T-helper 1 cell treated with Interleukin-12 subunit alpha and Interleukin-12 subunit beta and Interleukin-4 antibody, amounts not matched to agents 30 ng/mL and 1 ng/mL, for 36 hours (primary cell): Measurements from ENCODE around the gene TBC1D16. TPM values are rescaled to one million over a fixed set of nuclear protein-coding genes. Genes with fewer than 3 reads are reported as not detected.
"Not testable (repeated sequence)": the region's sequence is repeated elsewhere in the genome, so short reads cannot be mapped to it uniquely, and the experiment has no call there.

ENCODE experiments used
- intact Hi-C: fragments of 100-400 bp; cut with micrococcal nuclease; formaldehyde crosslinking; loops from one replicate; pipeline ENCODE4 v1.15.1; 2024
- total RNA-seq: library from RNA; stranded (reverse); gene quantifications from 2 replicates; pipeline ENCODE4 v1.2.3, GENCODE V29; 2022

TBC1D16 gene
- total RNA-seq, 1 donor from 2014 or later: 0.88 TPM

DNA sequence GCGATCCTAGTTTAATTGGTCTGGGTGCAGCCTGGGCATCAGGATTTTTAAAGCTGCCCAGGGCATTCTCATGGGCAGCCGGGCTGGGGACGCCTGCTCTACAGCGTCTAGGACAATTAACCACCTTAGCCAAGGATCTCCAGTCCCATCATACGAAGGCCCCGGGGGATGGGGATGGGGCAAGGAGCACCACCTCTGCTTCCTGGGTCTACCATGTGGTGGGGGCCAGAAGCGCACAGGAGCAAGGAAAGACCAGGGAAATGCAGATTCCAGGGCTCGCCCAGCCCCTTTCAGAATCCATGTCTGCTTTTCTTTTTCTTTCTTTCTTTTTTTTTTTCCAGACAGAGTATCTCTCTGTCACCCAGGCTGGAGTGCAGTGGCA lies 29.3 kb downstream of the TBC1D16 start:
- intact Hi-C loops: loop anchor here (5.0 kb wide), 1 partner anchor 76 kb away; no protein-coding TSS in a partner anchor

DNA sequence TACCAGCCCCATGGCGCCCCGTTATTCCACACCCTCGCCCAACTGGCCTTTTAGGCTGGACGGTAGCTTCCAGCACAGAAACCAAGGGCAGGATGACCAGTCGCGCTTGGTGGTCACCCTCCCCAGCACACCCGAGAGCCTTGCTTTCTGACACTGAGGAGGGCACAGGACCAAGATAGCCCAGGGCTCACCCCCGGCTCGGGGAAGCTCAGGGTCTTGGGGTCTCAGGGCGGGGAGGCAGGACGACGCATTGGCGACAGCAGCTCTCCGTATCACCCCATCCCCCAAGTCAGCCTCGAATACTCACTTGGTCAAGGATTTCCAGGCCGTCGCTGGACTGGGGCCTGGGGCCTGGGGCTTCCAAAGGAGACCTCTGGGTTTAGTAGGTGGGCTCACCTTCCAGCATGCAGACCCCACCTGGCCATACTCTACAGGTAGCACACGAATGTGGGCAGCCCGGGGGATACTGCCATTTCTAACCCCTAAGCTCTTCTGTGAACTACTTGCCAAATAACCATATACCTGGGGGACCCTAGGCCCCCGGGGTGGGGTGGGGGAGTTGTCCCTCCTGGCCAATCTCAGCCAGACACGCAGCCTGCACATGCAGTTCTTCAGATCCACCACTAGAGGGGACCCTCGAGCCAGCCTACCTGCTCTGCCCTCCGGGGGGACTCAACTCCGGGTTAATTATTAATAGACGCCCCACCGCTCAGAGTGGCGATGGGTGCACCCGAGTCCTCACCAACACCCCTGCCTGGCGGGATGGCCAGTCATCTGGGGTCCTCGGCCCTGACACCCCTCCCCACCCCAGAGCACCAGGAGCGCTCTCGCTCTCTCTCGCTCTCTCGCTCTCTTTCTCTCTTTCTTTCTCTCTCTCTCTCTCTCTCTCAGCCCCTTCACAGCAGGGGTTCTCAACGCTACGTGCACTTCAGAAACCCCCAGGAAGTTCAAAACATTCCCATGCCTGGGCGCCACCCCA lies 30.0 kb downstream of the TBC1D16 start:
- intact Hi-C loops: loop anchor here (1.0 to 5.0 kb wide), 2 partner anchors 8 to 77 kb away; no protein-coding TSS in a partner anchor

DNA sequence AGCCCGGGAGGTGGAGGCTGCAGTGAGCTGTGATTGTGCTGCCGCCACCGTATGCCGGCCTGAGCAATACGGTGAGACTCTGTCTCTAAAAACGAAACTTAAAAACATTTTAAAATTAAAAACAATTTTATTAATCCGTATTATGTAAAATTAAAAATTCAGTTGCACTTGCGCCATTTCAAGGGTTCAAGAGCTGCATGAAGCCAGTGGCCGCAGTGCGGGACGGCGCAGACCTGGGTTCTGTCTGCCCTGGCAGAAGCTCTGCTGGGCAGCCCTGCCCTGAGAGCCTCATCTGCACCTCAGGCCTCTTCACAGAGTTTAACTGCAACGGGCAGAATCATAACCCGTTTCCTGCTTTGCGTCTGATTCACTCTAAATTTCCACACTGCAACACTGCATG lies 31.7 kb downstream of the TBC1D16 start:
- intact Hi-C loops: no loop called here

DNA sequence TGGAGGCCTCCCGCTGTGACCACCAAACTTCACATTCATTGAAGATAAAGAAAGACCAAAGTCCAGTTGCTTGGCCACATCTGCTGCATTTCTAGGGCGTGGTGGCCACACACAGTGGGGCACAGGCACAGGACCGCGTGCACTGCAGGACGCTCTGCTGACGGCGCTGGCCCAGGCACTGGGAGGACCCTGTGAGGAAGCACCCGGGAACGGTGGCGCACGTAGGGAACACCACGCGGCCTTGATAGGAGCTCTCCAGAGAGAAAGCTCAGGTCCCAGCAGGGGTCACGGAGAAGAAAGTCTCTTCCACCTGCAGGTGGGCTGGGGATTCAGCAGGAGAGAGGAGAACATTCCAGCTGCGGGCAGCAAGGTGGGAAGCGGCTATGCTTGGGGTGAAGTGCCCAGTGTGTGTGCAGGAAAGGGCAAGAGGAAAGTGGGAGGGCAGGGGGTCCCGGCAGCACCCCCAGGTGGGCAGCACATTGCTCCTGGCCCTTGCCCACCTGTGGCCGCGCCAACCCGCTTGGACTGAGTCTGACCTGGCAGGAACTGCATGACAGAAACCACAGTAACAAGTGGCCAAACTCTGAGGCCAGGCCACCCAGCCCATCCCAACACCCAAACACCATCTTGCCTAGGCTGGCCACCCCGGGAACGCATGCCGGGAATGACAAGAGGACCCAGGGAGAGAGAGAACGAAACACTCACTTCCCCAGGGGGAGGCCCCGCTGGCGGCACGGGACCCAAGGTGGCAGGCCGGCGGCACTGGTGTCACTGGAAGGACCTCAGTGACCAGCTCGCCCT lies 32.8 kb downstream of the TBC1D16 start:
- intact Hi-C loops: no loop called here

DNA sequence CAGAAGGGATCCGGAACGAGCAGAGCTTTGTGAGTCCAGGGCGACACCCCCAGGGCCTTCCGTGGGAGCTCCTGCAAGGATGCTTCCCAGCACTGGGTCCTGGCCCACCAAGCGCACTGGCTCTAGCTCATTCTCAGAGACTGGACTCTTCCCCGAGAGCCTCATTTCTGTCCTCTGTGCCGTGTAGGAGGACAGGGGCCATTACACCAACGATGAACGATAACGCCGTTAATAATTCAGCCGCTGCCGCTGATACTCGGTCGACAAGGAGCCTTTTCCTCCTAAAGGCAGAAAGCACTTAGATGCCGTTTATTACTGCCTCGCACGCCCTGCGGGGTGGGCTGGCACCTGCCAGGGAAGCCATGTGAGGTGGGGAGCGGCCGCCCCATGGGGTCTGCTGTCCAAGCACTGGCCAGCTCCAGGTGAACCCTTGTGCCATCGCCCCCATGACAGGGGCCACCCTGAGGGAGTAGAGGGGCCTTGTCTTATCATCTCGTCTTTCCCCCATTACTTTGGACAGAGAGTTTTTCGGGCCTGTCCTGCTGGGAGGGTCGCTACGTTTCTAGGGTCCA lies 33.5 kb downstream of the TBC1D16 start:
- intact Hi-C loops: no loop called here

DNA sequence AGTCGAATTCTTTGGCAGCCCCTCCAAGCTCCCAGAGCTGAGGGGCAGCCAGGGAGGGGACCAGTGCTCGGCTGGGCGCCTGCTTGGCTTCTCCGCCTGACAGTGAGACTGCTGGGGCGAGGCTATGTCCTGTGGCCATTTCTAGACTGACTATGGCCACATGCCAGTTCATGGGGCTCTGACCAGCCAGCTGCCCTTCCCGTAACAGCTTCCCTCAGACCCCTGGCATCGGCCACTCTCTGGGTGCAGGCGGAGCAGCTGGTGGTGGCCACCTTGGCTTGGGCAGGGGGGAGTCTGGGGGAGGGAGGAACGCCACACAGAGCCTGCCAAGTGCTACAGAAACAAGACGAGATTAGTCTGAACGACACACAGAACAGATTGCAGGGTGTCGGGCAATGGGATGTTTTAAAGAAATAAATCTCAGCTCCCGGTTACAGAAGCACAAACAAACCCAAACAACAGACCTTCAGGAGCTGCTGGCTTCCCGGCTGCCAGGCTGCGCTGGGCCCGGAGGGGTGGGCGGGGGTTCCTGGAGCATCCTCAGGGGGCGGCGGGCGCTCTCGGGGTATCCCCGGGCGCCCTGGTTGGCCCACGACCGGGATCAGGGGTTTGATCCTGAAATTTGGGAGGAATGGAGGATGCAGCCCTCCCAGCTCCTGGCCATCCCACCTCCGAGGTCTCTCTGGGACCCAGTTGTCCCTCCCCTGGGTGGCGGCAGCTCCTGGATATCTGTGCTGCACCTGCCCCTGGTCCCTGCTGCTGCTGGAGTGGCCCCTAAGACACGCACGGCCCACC lies 34.5 kb downstream of the TBC1D16 start:
- intact Hi-C loops: no loop called here

DNA sequence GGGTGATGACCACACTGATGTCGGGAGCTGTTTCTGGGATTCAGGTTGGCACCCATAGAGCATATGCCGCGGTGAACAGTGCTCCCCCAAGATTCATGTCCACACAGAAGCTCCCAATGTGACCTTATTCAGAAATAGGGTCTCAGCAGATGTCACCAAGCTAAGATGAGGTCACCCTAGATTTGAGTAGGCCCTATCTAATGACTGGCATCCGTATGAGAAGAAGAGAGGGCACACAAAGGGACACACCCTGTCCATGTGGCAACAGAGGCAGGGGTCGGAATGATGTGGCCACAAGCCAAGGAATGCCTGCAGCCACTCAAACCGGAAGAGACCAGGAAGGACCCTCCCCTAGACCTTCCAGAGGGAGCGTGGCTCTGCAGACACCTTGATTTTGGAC lies 35.5 kb downstream of the TBC1D16 start:
- intact Hi-C loops: no loop called here

DNA sequence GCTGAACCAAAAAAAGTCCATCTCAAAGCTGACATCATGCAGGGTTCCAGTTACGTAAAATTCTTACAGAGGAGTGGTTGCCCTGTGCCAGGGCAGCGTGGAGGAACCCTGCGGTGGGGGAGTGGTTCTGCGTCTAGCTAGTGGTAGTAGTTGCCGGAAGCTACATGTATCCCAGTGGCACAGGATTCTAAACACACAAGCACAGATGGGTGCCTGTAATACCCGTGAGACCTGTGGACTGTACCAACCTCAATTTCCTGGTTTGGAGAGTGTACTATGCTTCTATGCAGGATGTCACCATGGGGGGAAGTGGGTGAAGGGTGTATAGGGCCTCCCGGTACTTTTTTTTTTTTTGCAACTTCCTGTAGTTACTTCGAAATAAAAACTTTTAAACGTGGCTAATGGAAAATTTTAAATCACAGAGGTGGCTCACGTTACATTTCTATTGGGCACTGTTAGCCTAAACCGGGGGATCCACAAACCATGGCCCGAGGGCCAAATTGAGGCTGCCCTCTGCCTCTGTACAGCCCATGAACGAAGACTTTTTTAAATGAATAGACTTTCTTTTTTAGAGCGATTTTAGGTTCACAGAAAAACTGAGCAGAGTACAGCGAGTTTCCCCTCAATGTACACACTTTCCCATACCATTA lies 38.5 kb downstream of the TBC1D16 start:
- intact Hi-C loops: loop anchor here (1.0 to 5.0 kb wide), 8 partner anchors 8 to 258 kb away; partner anchors contain the start of genes CBX4, CBX8, CCDC40 and EIF4A3

DNA sequence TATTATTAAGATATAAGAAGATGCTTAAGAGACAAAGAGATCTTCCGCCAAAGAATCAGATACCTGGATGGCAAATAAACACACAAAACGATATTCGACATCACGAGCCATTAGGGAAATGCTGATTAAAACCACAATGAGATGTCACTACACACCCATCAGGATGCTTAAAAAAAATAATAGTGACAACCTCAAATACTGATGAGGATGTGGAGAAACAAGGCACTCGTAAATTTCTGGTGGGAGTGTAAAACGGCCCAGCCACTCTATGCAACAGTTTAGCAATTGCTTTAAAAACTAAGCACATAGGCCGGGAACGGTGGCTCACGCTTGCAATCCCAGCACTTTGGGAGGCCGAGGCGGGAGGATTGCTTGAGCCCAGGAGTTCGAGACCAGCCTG lies 39.4 kb downstream of the TBC1D16 start:
- intact Hi-C loops: loop anchor here (2.0 to 5.0 kb wide), 4 partner anchors 41 to 259 kb away; partner anchors contain the start of genes CCDC40, EIF4A3 and TBC1D16

DNA sequence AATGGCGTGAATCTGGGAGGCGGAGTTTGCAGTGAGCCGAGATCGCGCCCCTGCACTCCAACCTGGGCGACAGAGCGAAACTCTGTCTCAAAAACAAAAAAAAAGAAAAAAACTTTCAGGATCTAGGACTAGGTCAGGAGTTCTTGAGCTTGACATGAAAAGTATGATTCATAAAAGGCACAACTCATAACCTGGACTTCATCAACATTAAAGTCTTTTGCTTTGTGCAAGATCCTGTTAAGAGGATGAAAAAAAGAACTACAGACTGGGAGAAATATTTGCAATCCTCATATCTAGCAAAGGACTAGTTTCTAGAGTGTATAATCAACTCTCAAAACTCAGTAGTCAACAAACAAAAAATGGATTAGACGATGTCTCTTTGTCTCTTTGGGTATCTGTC lies 40.0 kb downstream of the TBC1D16 start:
- intact Hi-C loops: loop anchor here (2.0 to 5.0 kb wide), 4 partner anchors 42 to 259 kb away; partner anchors contain the start of genes CCDC40, EIF4A3 and TBC1D16

DNA sequence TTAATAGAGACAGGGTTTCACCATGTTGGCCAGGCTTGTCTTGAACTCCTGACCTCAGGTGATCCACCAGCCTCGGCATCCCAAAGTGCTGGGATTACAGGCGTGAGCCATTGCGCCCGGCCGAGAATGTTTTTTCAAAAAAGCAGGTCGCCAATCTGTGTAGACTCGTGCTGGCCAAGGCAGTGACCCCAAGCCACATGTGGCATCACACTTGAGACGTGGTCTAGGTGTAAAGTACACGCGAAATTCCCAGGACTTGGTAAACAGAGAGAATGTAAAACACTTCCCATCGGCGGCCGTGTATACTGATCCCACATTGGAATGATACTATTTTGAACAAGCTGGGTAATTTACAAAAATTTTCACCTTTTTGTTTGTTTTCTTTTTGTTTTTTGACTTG lies 41.1 kb downstream of the TBC1D16 start:
- intact Hi-C loops: loop anchor here (5.0 kb wide), 1 partner anchor 43 kb away; the partner anchor contains the start of genes CCDC40 and TBC1D16

DNA sequence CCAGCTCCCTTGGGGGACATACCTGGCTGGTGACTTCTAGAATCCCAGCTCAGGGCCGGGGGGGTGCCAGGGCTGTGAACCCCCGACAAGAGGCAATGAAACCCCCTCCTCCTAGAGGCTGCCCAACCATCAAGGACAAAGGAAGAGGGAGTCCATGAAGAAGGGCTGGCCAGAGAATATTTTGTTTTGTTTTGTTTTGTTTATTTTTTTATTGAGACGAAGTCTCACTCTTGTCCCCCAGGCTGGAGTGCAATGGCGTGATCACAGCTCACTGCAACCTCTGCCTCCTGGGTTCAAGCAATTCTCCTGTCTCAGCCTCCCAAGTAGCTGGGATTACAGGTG lies 41.5 kb downstream of the TBC1D16 start:
- intact Hi-C loops: not testable (repeated sequence)

DNA sequence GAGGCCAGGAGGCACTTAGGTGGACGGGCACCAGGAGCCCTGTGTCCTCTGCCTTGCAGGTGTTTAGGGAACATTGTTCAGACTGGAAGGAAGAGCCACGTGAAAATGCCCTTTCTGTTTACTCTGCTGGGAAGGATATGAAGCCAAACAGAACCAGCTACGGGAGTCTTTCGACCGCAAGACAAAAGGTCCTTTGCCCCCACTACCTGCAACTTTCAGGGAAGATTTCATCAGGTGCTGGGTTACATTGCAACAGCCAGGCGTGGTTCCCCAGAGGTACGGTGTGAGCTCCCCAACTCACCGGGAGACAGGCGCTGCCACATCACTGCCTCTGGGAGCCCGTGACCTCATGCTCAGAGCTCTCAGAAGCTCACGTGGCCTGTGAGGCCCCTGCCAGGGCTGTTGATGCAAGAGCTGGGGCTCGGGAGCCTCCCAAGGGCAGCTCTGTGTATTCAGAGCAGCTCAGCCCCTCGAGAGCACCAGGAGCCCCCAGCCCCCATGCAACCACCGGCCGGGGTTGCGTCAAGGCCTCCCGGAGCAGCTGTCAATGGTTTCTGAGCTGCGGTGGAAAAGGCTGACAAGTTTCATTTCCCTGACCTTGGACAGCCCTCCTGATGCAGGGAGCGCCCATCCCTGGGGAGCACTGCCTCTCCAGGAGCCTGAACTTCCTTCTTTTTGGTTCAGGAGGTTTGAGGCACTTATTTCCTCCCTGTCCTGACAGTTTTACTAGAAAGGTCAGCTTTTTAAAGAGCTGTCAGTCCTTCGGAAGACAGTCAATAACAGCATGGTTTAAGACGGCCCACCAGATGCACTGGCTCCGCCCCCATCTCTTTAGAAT lies 42.1 kb downstream of the TBC1D16 start:
- intact Hi-C loops: no loop called here

DNA sequence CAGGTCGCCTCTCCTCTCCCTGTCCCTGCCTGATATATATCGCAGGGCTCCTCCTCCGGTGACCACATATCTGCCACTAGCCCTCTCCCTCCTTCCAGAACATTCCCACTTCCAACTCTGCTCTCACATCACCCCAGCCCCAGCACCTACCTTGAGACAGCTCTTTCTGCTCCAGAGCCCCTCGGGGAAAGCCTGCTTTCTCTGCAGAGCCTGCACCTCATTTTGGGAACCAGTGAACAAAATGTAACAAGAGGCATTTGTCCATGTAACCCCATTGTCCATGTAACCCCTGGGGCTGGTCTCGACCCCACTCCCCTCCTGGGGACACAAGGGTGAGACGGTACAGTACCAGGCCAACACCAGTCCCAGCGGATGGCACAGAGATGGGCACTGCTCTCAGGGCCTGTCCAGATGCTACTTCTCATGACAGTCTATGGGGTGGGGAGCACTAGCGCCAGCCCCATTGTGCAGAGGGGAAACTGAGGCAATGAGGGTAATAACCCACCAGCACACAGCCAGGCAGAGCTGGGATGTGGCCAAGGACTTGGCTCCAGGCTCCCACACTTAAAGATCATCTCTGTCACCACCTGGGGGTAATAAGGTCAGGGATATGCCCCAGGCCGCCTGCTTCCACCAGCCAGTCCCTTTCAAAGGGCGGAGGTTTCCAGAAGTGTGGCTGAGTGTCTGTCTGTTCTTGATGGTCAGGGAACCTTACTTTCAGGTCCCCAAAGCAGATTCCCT lies 42.9 kb downstream of the TBC1D16 start:
- intact Hi-C loops: no loop called here

DNA sequence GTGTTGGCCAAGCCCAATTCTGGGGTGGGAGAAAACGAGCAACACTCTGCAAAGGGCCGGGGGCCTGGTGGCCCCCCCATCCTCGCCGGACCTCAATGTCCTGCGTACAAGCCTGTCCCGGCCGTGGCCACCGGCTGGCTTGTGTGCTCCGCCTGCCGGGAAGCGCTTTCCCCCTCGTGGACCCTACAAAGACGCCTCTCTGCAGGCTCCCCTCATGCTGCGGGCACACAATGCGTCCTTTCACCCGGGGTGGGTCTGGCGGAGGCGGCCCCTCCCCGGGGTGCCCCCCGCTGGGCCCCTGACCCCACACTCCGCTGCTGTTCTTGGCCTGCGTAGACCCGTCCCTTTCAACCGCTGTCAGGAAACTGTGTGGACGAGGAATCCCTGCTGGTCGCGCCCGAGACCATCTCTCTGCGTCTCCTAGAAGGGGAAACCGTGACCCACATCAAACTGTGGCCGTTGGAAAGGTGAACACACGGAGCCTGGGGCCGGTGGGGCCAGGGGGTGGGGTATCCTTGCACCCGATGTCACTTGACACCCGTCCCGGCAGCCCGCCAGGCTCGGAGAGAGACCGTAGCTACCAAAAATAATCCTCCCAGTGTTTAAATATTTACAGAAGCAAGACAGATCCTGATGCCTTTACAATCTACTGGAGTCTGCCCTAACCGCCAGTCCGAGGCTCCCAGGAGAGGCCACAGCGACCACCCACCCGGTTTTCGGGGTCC lies 43.6 kb downstream of the TBC1D16 start:
- intact Hi-C loops: loop anchor here (1.0 to 2.0 kb wide), 3 partner anchors 153 to 245 kb away; partner anchors contain the start of gene CBX4

DNA sequence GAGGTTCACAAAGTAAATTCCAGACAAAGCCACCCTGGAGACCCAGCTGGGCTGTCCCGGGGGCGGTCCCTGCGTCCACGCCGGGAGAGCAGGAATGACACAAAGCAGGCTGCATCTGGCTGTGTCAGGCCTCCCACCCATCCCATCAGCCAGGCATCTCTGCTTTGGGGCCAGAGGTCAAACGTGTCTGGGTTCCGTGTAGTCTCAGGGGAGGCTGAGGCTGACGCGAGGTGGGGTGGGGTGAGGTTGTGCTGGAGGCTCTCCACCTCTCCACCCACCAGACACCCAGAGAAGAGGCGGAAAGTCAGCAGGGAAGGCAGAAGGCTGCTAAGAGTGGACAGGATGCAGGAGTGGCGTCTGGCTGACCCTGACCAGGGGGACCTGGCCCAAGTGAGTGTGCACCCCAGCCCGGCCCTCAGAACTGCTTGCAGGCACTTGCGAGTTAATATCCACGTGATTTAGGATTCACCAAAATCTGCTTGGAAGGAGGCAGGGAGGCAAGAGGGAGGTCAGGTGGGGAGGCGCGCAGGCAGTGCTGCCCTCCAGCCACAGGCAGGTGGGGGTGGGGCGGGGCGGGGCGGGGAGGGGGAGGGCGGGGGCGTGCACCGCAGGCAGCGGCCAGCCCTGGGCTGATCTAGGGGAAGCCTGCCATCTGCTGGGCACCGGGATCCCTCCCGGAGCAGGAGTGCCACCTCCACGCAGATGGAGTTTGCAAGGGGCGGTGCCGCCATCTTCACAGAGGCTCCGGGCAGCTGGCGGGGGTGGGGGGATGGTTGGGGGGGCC lies 44.3 kb downstream of the TBC1D16 start:
- intact Hi-C loops: loop anchor here (1.0 to 2.0 kb wide), 3 partner anchors 152 to 245 kb away; partner anchors contain the start of gene CBX4

DNA sequence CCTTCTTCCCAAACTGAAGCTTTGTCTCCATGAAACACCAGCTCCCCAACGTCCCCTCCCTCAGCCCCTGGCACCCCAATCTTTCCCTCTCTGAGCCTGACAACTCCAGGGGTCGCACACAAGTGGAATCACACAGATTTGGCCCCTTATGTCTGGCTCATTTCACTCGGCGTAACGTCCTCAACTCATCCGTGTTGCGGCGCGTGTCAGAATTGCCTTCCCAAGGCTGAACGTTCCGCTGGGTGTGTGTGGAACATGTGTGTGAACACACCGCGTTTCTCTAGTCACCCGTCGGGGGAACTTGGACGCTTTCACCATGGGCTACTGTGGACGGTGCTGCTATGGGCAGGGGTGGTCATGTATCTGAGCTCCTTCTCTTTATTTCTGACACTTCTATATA lies 45.0 kb downstream of the TBC1D16 start:
- intact Hi-C loops: loop anchor here (1.0 to 2.0 kb wide), 3 partner anchors 151 to 244 kb away; partner anchors contain the start of gene CBX4
